Esophagus squamous epithelium (tissue), 4 donors: ENCODE measurements around the gene TSPEAR.

ENCODE experiments used
- POLR2A ChIP-seq, 4 donors: fragments of 450-650 bp; IDR thresholded peaks; one replicate each; pipeline ENCODE4 v1.6.1; 2017; ENCODE audit warnings: antibody characterized with exemption in 4 of 4, mild to moderate bottlenecking in 4 of 4, moderate library complexity in 3 of 4
- TF ChIP-seq, protein P1 (sequence below), 6 experiments: fragments of 450-650 bp in 4 of 6; fragments of 200-600 bp in 2 of 6; sonication (generic) in 2 of 6; IDR thresholded peaks; one replicate each; pipeline ENCODE4 v1.5.1; 2016 to 2019; ENCODE audit warnings: antibody characterized with exemption in 6 of 6, mild to moderate bottlenecking in 4 of 6, moderate library complexity in 4 of 6

DNA sequence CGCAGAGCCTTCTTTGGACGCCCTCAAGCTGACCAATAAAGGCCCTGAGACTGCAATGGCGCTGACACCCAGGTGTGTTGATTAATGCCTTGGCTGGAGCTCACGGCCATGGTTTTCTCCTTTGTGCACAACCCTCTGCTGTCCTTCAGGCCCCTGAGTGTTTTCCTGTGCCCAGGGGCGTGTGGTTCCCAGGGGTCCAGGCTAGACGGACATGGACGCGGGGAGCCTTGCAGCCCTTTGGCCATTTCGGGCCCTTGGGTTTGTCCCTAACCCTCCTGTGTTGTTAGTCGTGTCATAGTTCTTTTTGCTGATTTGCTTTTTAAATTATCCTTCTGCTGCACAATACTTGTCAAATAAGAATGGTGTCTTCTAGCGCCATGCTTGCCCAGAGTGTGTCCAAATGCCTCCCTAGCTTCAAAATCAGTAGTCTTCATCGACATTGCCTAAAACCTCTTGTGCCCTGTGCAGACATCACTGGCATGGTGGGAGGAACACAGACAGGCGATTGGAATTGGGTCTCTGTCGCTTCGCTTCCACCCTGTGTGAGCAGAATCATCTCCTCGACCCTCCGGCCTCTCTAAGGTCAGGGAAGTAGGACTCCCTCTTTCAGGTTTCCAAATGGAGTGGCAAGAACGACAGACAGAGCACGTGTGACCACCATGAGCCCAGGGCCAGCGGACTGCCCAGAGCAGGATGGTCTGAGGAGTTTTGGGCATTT is 135.9 kb downstream of the TSPEAR start:
- TF ChIP-seq, protein P1, sequence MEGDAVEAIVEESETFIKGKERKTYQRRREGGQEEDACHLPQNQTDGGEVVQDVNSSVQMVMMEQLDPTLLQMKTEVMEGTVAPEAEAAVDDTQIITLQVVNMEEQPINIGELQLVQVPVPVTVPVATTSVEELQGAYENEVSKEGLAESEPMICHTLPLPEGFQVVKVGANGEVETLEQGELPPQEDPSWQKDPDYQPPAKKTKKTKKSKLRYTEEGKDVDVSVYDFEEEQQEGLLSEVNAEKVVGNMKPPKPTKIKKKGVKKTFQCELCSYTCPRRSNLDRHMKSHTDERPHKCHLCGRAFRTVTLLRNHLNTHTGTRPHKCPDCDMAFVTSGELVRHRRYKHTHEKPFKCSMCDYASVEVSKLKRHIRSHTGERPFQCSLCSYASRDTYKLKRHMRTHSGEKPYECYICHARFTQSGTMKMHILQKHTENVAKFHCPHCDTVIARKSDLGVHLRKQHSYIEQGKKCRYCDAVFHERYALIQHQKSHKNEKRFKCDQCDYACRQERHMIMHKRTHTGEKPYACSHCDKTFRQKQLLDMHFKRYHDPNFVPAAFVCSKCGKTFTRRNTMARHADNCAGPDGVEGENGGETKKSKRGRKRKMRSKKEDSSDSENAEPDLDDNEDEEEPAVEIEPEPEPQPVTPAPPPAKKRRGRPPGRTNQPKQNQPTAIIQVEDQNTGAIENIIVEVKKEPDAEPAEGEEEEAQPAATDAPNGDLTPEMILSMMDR (IDR thresholded peaks at IDR 0.05), result no peak
- no peak for TF ChIP-seq POLR2A (IDR thresholded peaks at IDR 0.05)
